Stimulated activated CD8-positive, alpha-beta memory T cell treated with anti-CD3 and anti-CD28 coated beads, Interleukin-12 subunit alpha, Interleukin-12 subunit beta, amount 100 ng/mL, for 4 hours (primary cell): ENCODE results near the gene TLK1.

Experiments used
- DNase-seq: peaks from one replicate; pipeline ENCODE4 v3.0.0-alpha.2; 2020; ENCODE audit warnings: low read depth

TLK1 gene

GRCh38 chr2:170966648-170967396, 193.9 kb downstream of the TLK1 start:
- DNase-seq = no peak

GRCh38 chr2:170965446-170966225, 195.1 kb downstream of the TLK1 start:
- no peak for DNase-seq

- no peak for DNase-seq
Measured at GRCh38 chr2:170963386-170963785, 197.3 kb downstream of the TLK1 start.

GRCh38 chr2:170953941-170954340, 206.8 kb downstream of the TLK1 start:
- no peak for DNase-seq

- no peak for DNase-seq
Measured at GRCh38 chr2:170950221-170950761, 210.4 kb downstream of the TLK1 start.

- no peak for DNase-seq
Measured at GRCh38 chr2:170949415-170949814, 211.3 kb downstream of the TLK1 start.

- DNase-seq = no peak
Measured at GRCh38 chr2:170944545-170944944, 216.1 kb downstream of the TLK1 start.

- DNase-seq = no peak
Measured at GRCh38 chr2:170943596-170943995, 217.1 kb downstream of the TLK1 start.

GRCh38 chr2:170943041-170943440, 217.7 kb downstream of the TLK1 start:
- no peak for DNase-seq

- DNase-seq = no peak
Measured at GRCh38 chr2:170942615-170943014, 218.1 kb downstream of the TLK1 start.
